IMR-90 (cell line): ENCODE data around the gene LYZL1. TPM values are rescaled to one million over a fixed set of nuclear protein-coding genes. Genes with fewer than 3 reads are reported as not detected.

ENCODE experiments used
- ATAC-seq: fragments of 200-7000 bp; cut with Tn5 transposase; 2 replicates; pipeline ENCODE4 v1.9.1; 2020; ENCODE audit warnings: low read depth, mild to moderate bottlenecking, moderate library complexity
- BruUV-seq: library from RNA; stranded (reverse); fragments of 400-500 nt; replicated peaks from 2 replicates; lab custom pipeline; 2021; lab: Mats Ljungman, UMichigan
- CTCF ChIA-PET: fragments of 300-600 bp; formaldehyde crosslinking; extraction: SDS; loops from one replicate; lab custom pipeline; 2021; ENCODE audit warnings: antibody characterized with exemption; lab: Yijun Ruan, JAX
- POLR2A ChIA-PET: fragments of 300-600 bp; sonication (Branson Sonifier 250); formaldehyde crosslinking; loops from one replicate; lab custom pipeline; 2022; ENCODE audit warnings: antibody characterized with exemption; ENCODE audit not compliant: unreplicated experiment; lab: Charles Lee
- DNase-seq: peaks from one replicate; pipeline ENCODE4 v3.0.0; 2013
- H2AFZ ChIP-seq: replicated peaks from 2 replicates; pipeline ENCODE3; 2013; ENCODE audit warnings: low read length, mild to moderate bottlenecking; ENCODE audit not compliant: poor library complexity
- H2AK5ac ChIP-seq: 2 replicates; pipeline ENCODE4 v1.6.1; 2013; ENCODE audit warnings: low read depth, low read length, inconsistent platforms
- H2AK9ac ChIP-seq: replicated peaks from 2 replicates; pipeline ENCODE3; 2013; ENCODE audit warnings: mild to moderate bottlenecking, low read depth, low read length, moderate library complexity; ENCODE audit not compliant: poor library complexity
- H2BK120ac ChIP-seq: 2 replicates; pipeline ENCODE4 v1.6.1; 2013; ENCODE audit warnings: low read depth, low read length, inconsistent platforms
- H2BK15ac ChIP-seq: 3 replicates; pipeline ENCODE4 v1.6.1; 2013; ENCODE audit warnings: low read depth, low read length, inconsistent platforms
- H2BK20ac ChIP-seq: 2 replicates; pipeline ENCODE4 v1.6.1; 2013; ENCODE audit warnings: low read depth, mild to moderate bottlenecking, inconsistent platforms, low read length, moderate library complexity
- H2BK5ac ChIP-seq: 2 replicates; pipeline ENCODE4 v1.6.1; 2013; ENCODE audit warnings: mild to moderate bottlenecking, low read depth, low read length, inconsistent platforms; ENCODE audit not compliant: poor library complexity, severe bottlenecking
- H3K14ac ChIP-seq: replicated peaks from 2 replicates; pipeline ENCODE4 v1.6.1; 2013; ENCODE audit warnings: low read depth, low read length, inconsistent platforms
- H3K18ac ChIP-seq: 2 replicates; pipeline ENCODE4 v1.6.1; 2013; ENCODE audit warnings: low read depth, low read length, control low read depth
- H3K23ac ChIP-seq: 2 replicates; pipeline ENCODE4 v1.6.1; 2013; ENCODE audit warnings: low read depth, low read length, inconsistent platforms
- H3K27ac ChIP-seq: 2 replicates; pipeline ENCODE4 v1.5.1; 2013; ENCODE audit warnings: mild to moderate bottlenecking, control low read depth, low read length; ENCODE audit not compliant: insufficient read depth
- H3K27me3 ChIP-seq: 2 replicates; pipeline ENCODE4 v1.6.1; 2013; ENCODE audit warnings: low read length; ENCODE audit not compliant: control insufficient read depth, insufficient read depth
- H3K36me3 ChIP-seq: 2 replicates; pipeline ENCODE4 v1.6.1; 2013; ENCODE audit warnings: low read length, mixed read lengths; ENCODE audit not compliant: control insufficient read depth, insufficient read depth
- H3K4ac ChIP-seq: 2 replicates; pipeline ENCODE4 v1.6.1; 2013; ENCODE audit warnings: low read depth, low read length, inconsistent platforms
- H3K4me1 ChIP-seq: 2 replicates; pipeline ENCODE4 v1.6.1; 2013; ENCODE audit warnings: low read length, mixed read lengths; ENCODE audit not compliant: control insufficient read depth, insufficient read depth
- H3K4me2 ChIP-seq: 2 replicates; pipeline ENCODE4 v1.6.1; 2013; ENCODE audit warnings: low read depth, mild to moderate bottlenecking, control low read depth, low read length, moderate library complexity
- H3K4me3 ChIP-seq: 2 replicates; pipeline ENCODE4 v1.5.1; 2013; ENCODE audit warnings: low read depth, mild to moderate bottlenecking, control low read depth, low read length, moderate library complexity; ENCODE audit not compliant: insufficient read depth
- H3K56ac ChIP-seq: 2 replicates; pipeline ENCODE4 v1.6.1; 2013; ENCODE audit warnings: low read length, inconsistent platforms; ENCODE audit not compliant: insufficient read depth; ENCODE audit errors: extremely low read depth
- H3K79me1 ChIP-seq, 2 experiments: 2 replicates each; pipeline ENCODE4 v1.6.1; 2013; ENCODE audit warnings: low read length in 2 of 2, inconsistent platforms in 1 of 2, low read depth in 1 of 2
- H3K9ac ChIP-seq: 2 replicates; pipeline ENCODE4 v1.6.1; 2013; ENCODE audit warnings: low read depth, low read length, control low read depth
- H3K9me1 ChIP-seq: 2 replicates; pipeline ENCODE4 v1.6.1; 2013; ENCODE audit warnings: low read length, inconsistent platforms; ENCODE audit not compliant: insufficient read depth
- H3K9me3 ChIP-seq: 2 replicates; pipeline ENCODE4 v1.6.1; 2013; ENCODE audit warnings: low read length; ENCODE audit not compliant: control insufficient read depth, insufficient read depth
- H4K20me1 ChIP-seq: 2 replicates; pipeline ENCODE4 v1.6.1; 2013; ENCODE audit warnings: low read length, inconsistent platforms; ENCODE audit not compliant: insufficient read depth
- H4K5ac ChIP-seq: 2 replicates; pipeline ENCODE4 v1.6.1; 2013; ENCODE audit warnings: mild to moderate bottlenecking, low read depth, low read length, control low read depth
- H4K8ac ChIP-seq, 2 experiments: 2 replicates each; pipeline ENCODE4 v1.6.1; 2013; ENCODE audit warnings: low read depth in 2 of 2, low read length in 2 of 2, control low read depth in 1 of 2, inconsistent platforms in 1 of 2
- H4K91ac ChIP-seq: 2 replicates; pipeline ENCODE4 v1.6.1; 2013; ENCODE audit warnings: low read depth, low read length, inconsistent platforms; ENCODE audit not compliant: insufficient read depth
- CEBPB ChIP-seq: IDR thresholded peaks from 2 replicates; pipeline ENCODE4 v1.6.1; 2012; ENCODE audit warnings: low read depth, low read length, improper control_type of control experiment
- CHD1 ChIP-seq: IDR thresholded peaks from 2 replicates; pipeline ENCODE4 v1.6.1; 2012; ENCODE audit warnings: low read depth, low read length, improper control_type of control experiment
- MAZ ChIP-seq: IDR thresholded peaks from 2 replicates; pipeline ENCODE4 v1.6.1; 2012; ENCODE audit warnings: low read depth, mild to moderate bottlenecking, low read length, improper control_type of control experiment, moderate library complexity, borderline replicate concordance
- RAD21 ChIP-seq: IDR thresholded peaks from 2 replicates; pipeline ENCODE4 v1.6.1; 2012; ENCODE audit warnings: low read length, improper control_type of control experiment
- RCOR1 ChIP-seq: IDR thresholded peaks from 2 replicates; pipeline ENCODE4 v1.6.1; 2012; ENCODE audit warnings: mild to moderate bottlenecking, low read length, improper control_type of control experiment; ENCODE audit not compliant: insufficient replicate concordance
- SMC3 ChIP-seq: fragments of 150-350 bp; IDR thresholded peaks from 2 replicates; pipeline ENCODE4 v1.6.1; 2016; ENCODE audit warnings: low read depth, mild to moderate bottlenecking, antibody characterized with exemption, low read length, moderate library complexity
- WGBS, 2 experiments: methylation state at CpG; one replicate each; pipeline versions ENCODE4 v1.1.5 to v1.1.7; 2013; ENCODE audit warnings: missing lambda C conversion rate in 2 of 2; ENCODE audit not compliant: insufficient read length in 1 of 2; ENCODE audit errors: extremely low coverage in 2 of 2; 5-methylcytosine and 5-hydroxymethylcytosine counted together
- dilution Hi-C: fragments of 300-500 bp; cut with HindIII; formaldehyde crosslinking; loops from one replicate; pipeline ENCODE4 v1.14.3; 2018; ENCODE audit warnings: low sequenced_read_pairs; ENCODE audit not compliant: unreplicated experiment
- in situ Hi-C: fragments of 300-500 bp; cut with MboI; formaldehyde crosslinking; loops from 3 replicates; pipeline ENCODE4 v1.14.3; 2019; ENCODE audit warnings: low sequenced_read_pairs, inconsistent platforms, mixed read lengths
- intact Hi-C: fragments of 100-400 bp; cut with micrococcal nuclease; formaldehyde crosslinking; loops from 2 replicates; pipeline ENCODE4 v1.10.0; 2022
- polyA plus RNA-seq, 3 experiments: library from polyadenylated mRNA; depleted of rRNA; stranded (reverse); fragments of >200 nt; gene quantifications; 2 replicates each; pipeline ENCODE4 v1.2.3, GENCODE V29; 2012; ENCODE audit warnings: low replicate concordance in 1 of 3
- total RNA-seq: library from RNA; depleted of rRNA; stranded (reverse); fragments of >200 nt; gene quantifications from 2 replicates; pipeline ENCODE4 v1.2.3, GENCODE V29; 2012

LYZL1 gene
- total and polyA plus RNA-seq, 2 of the 4 experiments (the other 2 are of a cell fraction), result not detected

GRCh38 chr10:29273478-29273877 is 15.4 kb upstream of the LYZL1 start:
- no peak for ATAC-seq
- Histone ChIP-seq H3K56ac (no peak overlapping the region), H2BK120ac (no peak overlapping the region), H2BK5ac (no peak overlapping the region), H3K9ac (no peak overlapping the region), H3K4me1 (no peaks in the 10 kb centered on the region), H3K4me2 (no peak overlapping the region), H3K79me1 (no peaks in the 10 kb centered on the region), H4K91ac (no peak overlapping the region), H4K5ac (no peak overlapping the region), H3K23ac (no peak overlapping the region), H3K14ac (no peak overlapping the region), H2AFZ (no peak overlapping the region), H3K27ac (no peak overlapping the region), H2AK9ac (no peak overlapping the region), H3K36me3 (no peaks in the 10 kb centered on the region), H3K9me1 (no peaks in the 10 kb centered on the region), H3K9me3 (peaks cover 4% of the 10 kb centered on the region; the same call in 1 of the 2 replicates), H2BK20ac (no peak overlapping the region), H3K27me3 (peaks cover 27% of the 10 kb centered on the region), H4K20me1 (no peaks in the 10 kb centered on the region), H3K18ac (no peak overlapping the region), H3K4ac (no peak overlapping the region), H2AK5ac (no peak overlapping the region), H2BK15ac (no peak overlapping the region), H3K4me3 (no peak overlapping the region), H4K8ac (no peak overlapping the region)
- ChIA-PET CTCF (no interaction called here), POLR2A (no interaction called here)
- intact Hi-C loops (no loop called here), dilution Hi-C loops (no loop called here), in situ Hi-C loops (no loop called here)
- no TSS peak for BruUV-seq
- no peak for TF ChIP-seq RCOR1
- TF ChIP-seq MAZ, result no peak
- no peak for TF ChIP-seq RAD21
- no peak for TF ChIP-seq CHD1
- TF ChIP-seq CEBPB, result no peak
- TF ChIP-seq SMC3, result no peak
- no peak for DNase-seq
- 37% methylated on average over 5 of the region's 5 CpGs; no CpG with 5 or more reads in 1 of the 2 experiments for WGBS, 2 experiments
